Spleen (tissue), 11 donors: ENCODE results near the gene PSME2. TPM values are rescaled to one million over a fixed set of nuclear protein-coding genes. Genes with fewer than 3 reads are reported as not detected.

Experiments
- DNase-seq: peaks from one replicate; pipeline ENCODE4 v3.0.0-alpha.2; 2020
- H3K27ac ChIP-seq, 8 donors: fragments of 200-600 bp; sonication (generic) in 7 of 8; 1 replicate in 4 of 8; 2 replicates in 4 of 8; pipeline versions ENCODE4 v1.5.0 to v1.8.0; 2016 to 2021; ENCODE audit warnings: inconsistent platforms in 4 of 8, mild to moderate bottlenecking in 4 of 8, moderate library complexity in 1 of 8
- H3K27me3 ChIP-seq, 7 donors: fragments of 200-600 bp; sonication (generic) in 6 of 7; replicated peaks in 1 of 7; 1 replicate in 4 of 7; 2 replicates in 3 of 7; pipeline versions ENCODE4 v1.5.0 to v1.8.0; 2016 to 2021; ENCODE audit warnings: inconsistent platforms in 3 of 7, mild to moderate bottlenecking in 1 of 7
- H3K36me3 ChIP-seq, 6 donors: fragments of 200-600 bp; sonication (generic) in 5 of 6; 1 replicate in 4 of 6; 2 replicates in 2 of 6; pipeline versions ENCODE4 v1.5.0 to v1.8.0; 2016 to 2021; ENCODE audit warnings: inconsistent platforms in 2 of 6
- H3K4me1 ChIP-seq, 6 donors: fragments of 200-600 bp; sonication (generic) in 5 of 6; 1 replicate in 3 of 6; 2 replicates in 3 of 6; pipeline versions ENCODE4 v1.5.0 to v1.8.0; 2016 to 2021; ENCODE audit warnings: inconsistent platforms in 3 of 6
- H3K4me3 ChIP-seq, 8 donors: fragments of 200-600 bp; sonication (generic) in 7 of 8; 1 replicate in 4 of 8; 2 replicates in 4 of 8; pipeline versions ENCODE4 v1.5.0 to v1.8.0; 2016 to 2021; ENCODE audit warnings: inconsistent platforms in 4 of 8, mild to moderate bottlenecking in 4 of 8, moderate library complexity in 2 of 8
- H3K9me3 ChIP-seq, 8 donors: fragments of 200-600 bp; sonication (generic) in 7 of 8; 1 replicate in 4 of 8; 2 replicates in 4 of 8; pipeline versions ENCODE4 v1.5.0 to v1.8.0; 2016 to 2021; ENCODE audit warnings: inconsistent platforms in 4 of 8
- POLR2A ChIP-seq, 3 donors: fragments of 450-650 bp; IDR thresholded peaks; one replicate each; pipeline ENCODE4 v1.5.1; 2017; ENCODE audit warnings: antibody characterized with exemption in 3 of 3, mild to moderate bottlenecking in 1 of 3
- POLR2AphosphoS5 ChIP-seq, 3 donors: sonication (generic); formaldehyde crosslinking; IDR thresholded peaks; one replicate each; pipeline ENCODE4 v1.5.1; 2017; ENCODE audit warnings: antibody characterized with exemption in 3 of 3
- WGBS, 5 donors: extraction: QIAGEN DNeasy Blood & Tissue Kit in 3 of 5; methylation state at CpG; one replicate each; pipeline versions ENCODE4 v1.1.5 to v1.1.7; 2013 to 2018; 5-methylcytosine and 5-hydroxymethylcytosine counted together
- intact Hi-C: fragments of 100-400 bp; cut with DNase I; formaldehyde crosslinking; loops from one replicate; pipeline ENCODE4 v1.15.0; 2023; ENCODE audit warnings: low total_unique reads
- polyA plus RNA-seq, 3 donors: library from polyadenylated mRNA; stranded (reverse); fragments of 200-250 nt; gene quantifications; one replicate each; pipeline ENCODE4 v1.2.1, GENCODE V29; 2013
- total RNA-seq, 7 donors: library from RNA; depleted of rRNA in 3 of 7; stranded (reverse); fragments of >200 nt in 3 of 7; fragmentation: NEBNext Ultra II Directional in 4 of 7; extraction: Animal tissue kit (Norgen Biotek cat#: 25700) in 4 of 7; gene quantifications; one replicate each; pipeline versions ENCODE4 v1.1.0 to v1.2.1, GENCODE V29; 2016 to 2021
- TF ChIP-seq, protein P1 (sequence below), 11 experiments: fragments of 200-600 bp in 7 of 11; fragments of 450-650 bp in 4 of 11; sonication (generic) in 4 of 11; IDR thresholded peaks in 8 of 11; conservative IDR thresholded peaks in 3 of 11; 1 replicate in 7 of 11; 2 replicates in 4 of 11; pipeline versions ENCODE4 v1.4.0 to v1.8.0; 2016 to 2021; ENCODE audit warnings: antibody characterized with exemption in 11 of 11, inconsistent platforms in 4 of 11, mild to moderate bottlenecking in 1 of 11
- donor health status: healthy with polysubstance abuse.
- donor health status: DM: no; HTN: no; CAD: no; lungs with moderate emphysema.
- donor health status: DM: no; HTN: no; CAD: no.
- donor health status: Bipolar disorder and iron deficiency.
- donor health status: healthy.
- donor health status: DM: no; HTN: no; CAD: no.
- donor health status: DM: yes; HTN: yes; CAD: no.

The PSME2 gene
- total and polyA plus RNA-seq, 10 donors, result 80.0 to 509 (median 258) TPM

DNA sequence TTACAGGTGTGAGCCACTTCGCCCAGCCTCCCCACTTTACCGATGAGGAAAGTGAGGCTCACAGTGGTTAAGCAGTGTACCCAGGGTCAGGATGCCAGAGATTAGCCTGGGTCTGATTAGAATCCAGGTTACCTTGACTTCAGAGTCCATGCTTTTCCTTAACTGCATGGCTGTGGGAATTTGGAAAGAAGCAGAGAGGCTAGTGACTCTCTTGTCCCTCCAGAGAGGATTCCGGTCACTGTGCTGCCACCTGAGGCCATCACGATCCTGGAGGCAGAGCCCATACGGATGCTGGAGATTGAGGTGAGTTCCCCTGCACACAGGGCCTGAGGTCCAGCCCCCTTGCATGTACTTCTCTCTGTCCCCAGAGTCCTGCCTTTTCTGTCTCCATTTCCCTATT, 30.2 kb upstream of the PSME2 start:
- no peak for DNase-seq
- H3K36me3 ChIP-seq, result peaks cover 2 to 95% (median 67%) of the 10 kb centered on the region in 6 donors

DNA sequence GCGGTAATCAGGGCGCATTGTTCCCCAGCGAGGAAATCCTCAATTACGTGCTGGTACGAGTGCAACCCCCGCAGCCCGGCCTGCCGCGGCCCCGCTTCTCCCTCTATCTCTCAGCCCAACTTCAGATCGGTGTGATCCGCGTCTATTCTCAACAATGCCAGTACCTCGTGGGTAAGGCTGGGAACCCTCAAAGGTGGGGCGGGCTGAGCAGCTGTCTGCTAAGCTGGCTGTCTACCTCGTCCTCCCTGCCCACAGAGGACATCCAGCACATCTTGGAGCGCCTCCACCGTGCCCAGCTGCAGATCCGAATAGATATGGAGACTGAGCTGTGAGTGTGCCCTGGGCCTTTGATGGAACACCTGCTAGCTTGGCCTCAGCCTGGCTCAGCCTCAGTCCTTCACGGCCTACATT, 26.5 kb upstream of the PSME2 start:
- H3K27ac ChIP-seq, result peak overlapping the region in 2 of 8 donors; percentile 72 to 77
- H3K9me3 ChIP-seq, result no peaks in the 10 kb centered on the region
- WGBS, 5 donors, result 67 to 89% (median 72%) methylated on average over 19 to 20 of the region's 20 CpGs
- no peaks in the 10 kb centered on the region for H3K27me3 ChIP-seq
- peaks cover 6 to 40% (median 26%) of the 10 kb centered on the region in 6 donors for H3K4me1 ChIP-seq
- H3K36me3 ChIP-seq, result peaks cover 0 to 86% (median 51%) of the 10 kb centered on the region in 6 donors
- peak overlapping the region in 4 of 8 donors; percentile 47 to 72 (median 53) for H3K4me3 ChIP-seq
- intact Hi-C loops, result no loop called here
- no peak for DNase-seq
- TF ChIP-seq POLR2A (IDR thresholded peaks at IDR 0.05), result no peak
- TF ChIP-seq POLR2AphosphoS5 (IDR thresholded peaks at IDR 0.05), result peak in 1 of 3 donors; percentile 63
- TF ChIP-seq, protein P1, sequence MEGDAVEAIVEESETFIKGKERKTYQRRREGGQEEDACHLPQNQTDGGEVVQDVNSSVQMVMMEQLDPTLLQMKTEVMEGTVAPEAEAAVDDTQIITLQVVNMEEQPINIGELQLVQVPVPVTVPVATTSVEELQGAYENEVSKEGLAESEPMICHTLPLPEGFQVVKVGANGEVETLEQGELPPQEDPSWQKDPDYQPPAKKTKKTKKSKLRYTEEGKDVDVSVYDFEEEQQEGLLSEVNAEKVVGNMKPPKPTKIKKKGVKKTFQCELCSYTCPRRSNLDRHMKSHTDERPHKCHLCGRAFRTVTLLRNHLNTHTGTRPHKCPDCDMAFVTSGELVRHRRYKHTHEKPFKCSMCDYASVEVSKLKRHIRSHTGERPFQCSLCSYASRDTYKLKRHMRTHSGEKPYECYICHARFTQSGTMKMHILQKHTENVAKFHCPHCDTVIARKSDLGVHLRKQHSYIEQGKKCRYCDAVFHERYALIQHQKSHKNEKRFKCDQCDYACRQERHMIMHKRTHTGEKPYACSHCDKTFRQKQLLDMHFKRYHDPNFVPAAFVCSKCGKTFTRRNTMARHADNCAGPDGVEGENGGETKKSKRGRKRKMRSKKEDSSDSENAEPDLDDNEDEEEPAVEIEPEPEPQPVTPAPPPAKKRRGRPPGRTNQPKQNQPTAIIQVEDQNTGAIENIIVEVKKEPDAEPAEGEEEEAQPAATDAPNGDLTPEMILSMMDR (IDR thresholded peaks at IDR 0.05 in 8 of 11, conservative IDR thresholded peaks at IDR 0.05 in 3 of 11), result no peak

More for the DNA sequence above, 30.2 kb upstream of the PSME2 start:
- intact Hi-C loops, result no loop called here
- TF ChIP-seq POLR2A (IDR thresholded peaks at IDR 0.05), result no peak
- peak in 1 of 3 donors; percentile 18 for TF ChIP-seq POLR2AphosphoS5 (IDR thresholded peaks at IDR 0.05)
- TF ChIP-seq, protein P1 (IDR thresholded peaks at IDR 0.05 in 8 of 11, conservative IDR thresholded peaks at IDR 0.05 in 3 of 11), result no peak
- H3K4me1 ChIP-seq, result peaks cover 6 to 17% (median 12%) of the 10 kb centered on the region in 6 donors
- H3K4me3 ChIP-seq, result no peak overlapping the region
- WGBS, 5 donors, result 89 to 97% (median 94%) methylated on average over 5 of the region's 5 CpGs
- H3K9me3 ChIP-seq, result no peaks in the 10 kb centered on the region
- no peak overlapping the region for H3K27ac ChIP-seq
- H3K27me3 ChIP-seq, result no peaks in the 10 kb centered on the region

DNA sequence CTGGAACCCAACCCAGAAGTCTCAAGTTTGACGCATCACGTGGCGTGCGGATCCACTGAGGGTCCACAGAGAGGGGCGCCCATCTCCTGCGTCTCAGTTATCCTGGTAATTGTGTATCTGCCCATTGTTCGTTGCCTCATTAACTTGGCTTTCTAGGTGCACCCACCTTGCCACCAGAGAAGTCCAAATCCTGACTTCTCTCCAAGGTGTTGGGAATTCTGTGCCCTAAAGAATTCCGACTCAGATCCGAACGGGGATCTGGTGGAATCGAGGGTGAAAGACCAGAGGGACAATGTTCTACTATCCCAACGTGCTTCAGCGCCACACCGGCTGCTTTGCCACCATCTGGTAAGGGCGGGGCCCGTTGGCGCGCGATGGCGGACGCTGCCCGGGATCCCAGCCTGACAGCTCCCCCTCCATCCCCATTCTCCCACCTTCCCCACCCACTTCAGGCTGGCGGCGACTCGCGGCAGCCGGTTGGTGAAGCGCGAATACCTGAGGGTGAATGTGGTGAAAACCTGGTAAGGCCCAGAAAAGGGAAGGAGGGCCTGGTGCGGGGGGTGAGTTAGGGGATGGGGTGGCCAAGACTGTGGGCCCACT, 26.0 kb upstream of the PSME2 start:
- Histone ChIP-seq H3K4me3 (peak overlapping the region; percentile 34 to 72 (median 49)), H3K27me3 (no peaks in the 10 kb centered on the region), H3K27ac (peak overlapping the region in 5 of 8 donors; percentile 54 to 77 (median 67)), H3K4me1 (peaks cover 6 to 45% (median 28%) of the 10 kb centered on the region in 6 donors), H3K9me3 (no peaks in the 10 kb centered on the region), H3K36me3 (peaks cover 0 to 86% (median 48%) of the 10 kb centered on the region in 6 donors)
- TF ChIP-seq POLR2A (IDR thresholded peaks at IDR 0.05), result no peak
- DNase-seq, result no peak
- intact Hi-C loops, result no loop called here
- 22 to 32% (median 30%) methylated on average over 26 to 30 of the region's 30 CpGs for WGBS, 5 donors

DNA sequence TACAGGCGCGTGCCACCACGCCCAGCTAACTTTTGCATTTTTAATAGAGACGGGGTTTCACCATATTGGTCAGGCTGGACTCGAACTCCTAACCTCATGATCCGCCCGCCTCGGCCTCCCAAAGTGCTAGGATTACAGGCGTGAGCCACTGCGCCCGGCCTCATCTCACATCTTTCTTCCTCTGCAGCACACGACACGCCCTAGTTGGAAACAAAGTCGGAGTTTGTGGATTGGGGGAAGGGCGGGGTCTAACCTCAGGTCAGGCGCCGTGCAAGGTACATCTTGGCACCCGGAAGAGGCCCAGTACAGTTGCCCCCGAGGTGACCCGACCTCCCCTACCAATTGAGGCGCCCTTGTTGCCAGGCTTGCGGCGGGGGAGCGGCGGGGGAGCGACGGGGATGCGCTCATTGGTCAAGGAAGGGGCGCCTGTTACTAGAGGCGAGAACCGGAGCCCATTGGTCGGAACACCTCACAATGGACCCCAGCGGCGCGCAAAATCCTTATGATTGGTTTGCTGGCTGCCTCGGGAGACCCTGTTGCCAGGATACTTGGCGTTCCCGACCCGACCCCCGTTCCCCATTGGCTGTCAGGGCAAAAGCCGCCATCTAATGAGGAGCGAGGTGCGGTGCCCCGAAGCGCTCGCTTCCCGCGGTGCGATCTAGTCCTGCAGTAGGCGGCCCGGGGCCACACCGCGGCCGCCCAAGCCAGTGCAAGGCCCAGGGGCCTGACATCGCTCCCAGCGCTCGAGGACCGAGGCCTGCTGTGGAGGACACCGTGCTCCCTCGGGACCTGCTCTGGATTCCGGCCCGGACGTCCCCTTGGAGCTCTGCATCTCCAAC, 25.2 kb upstream of the PSME2 start, which contains the start of gene REC8:
TSS of gene REC8 (plus strand) at position 659 of the 839 bp plus-strand sequence. CDS start 473 bp downstream, outside the sequence.
- TF ChIP-seq POLR2A (IDR thresholded peaks at IDR 0.05) (no peak), POLR2AphosphoS5 (IDR thresholded peaks at IDR 0.05) (peak; percentile 77 to 90 (median 77))
- Histone ChIP-seq H3K4me1 (peaks cover 6 to 52% (median 31%) of the 10 kb centered on the region in 6 donors), H3K4me3 (peak within 1 kb of the TSS; percentile 34 to 72 (median 49)), H3K9me3 (no peaks in the 10 kb centered on the region), H3K36me3 (peaks cover 0 to 86% (median 46%) of the 10 kb centered on the region in 6 donors), H3K27ac (peak within 1 kb of the TSS in 6 of 8 donors; percentile 35 to 77 (median 64)), H3K27me3 (no peaks in the 10 kb centered on the region)
- WGBS, 5 donors, result 7 to 16% (median 13%) methylated on average over 28 to 63 of the region's 63 CpGs
- intact Hi-C loops, result no loop called here
- DNase-seq, result peak; percentile 94
